GM12878 (cell line): Measurements from ENCODE around the gene CDH7. TPM values are rescaled to one million over a fixed set of nuclear protein-coding genes. Genes with fewer than 3 reads are reported as not detected.

Experiments
- ASH2L ChIP-seq: fragments of 300-600, 200-600 bp; sonication (generic); IDR thresholded peaks from 2 replicates; pipeline ENCODE4 v1.6.1; 2017; ENCODE audit warnings: low read depth, mild to moderate bottlenecking, borderline replicate concordance
- CBX5 ChIP-seq: sonication (generic); IDR thresholded peaks from 2 replicates; pipeline ENCODE4 v1.6.1; 2016; ENCODE audit warnings: low read depth, moderate library complexity, mild to moderate bottlenecking, inconsistent platforms
- JUND ChIP-seq: IDR thresholded peaks from 2 replicates; pipeline ENCODE4 v1.6.1; 2012; ENCODE audit warnings: low read depth, mild to moderate bottlenecking, low read length, improper control_type of control experiment, moderate library complexity
- MXI1 ChIP-seq: fragments of 150-350 bp; IDR thresholded peaks from 2 replicates; pipeline ENCODE4 v1.6.1; 2011; ENCODE audit warnings: low read depth, mild to moderate bottlenecking, inconsistent platforms, low read length, improper control_type of control experiment
- RAD51 ChIP-seq: fragments of 450-650 bp; IDR thresholded peaks from 2 replicates; pipeline ENCODE4 v1.6.1; 2016; ENCODE audit warnings: moderate library complexity, mild to moderate bottlenecking, inconsistent platforms
- SREBF2 ChIP-seq: IDR thresholded peaks from 2 replicates; pipeline ENCODE4 v1.6.1; 2012; ENCODE audit warnings: mild to moderate bottlenecking, low read length
- YY1 ChIP-seq: IDR thresholded peaks from 2 replicates; pipeline ENCODE4 v1.6.1; 2011; ENCODE audit warnings: low read depth, mild to moderate bottlenecking, low read length
- ZSCAN29 ChIP-seq: fragments of 450-650 bp; IDR thresholded peaks from 2 replicates; pipeline ENCODE4 v1.6.1; 2017; ENCODE audit warnings: mild to moderate bottlenecking, moderate library complexity
- polyA plus RNA-seq, 11 experiments: library from polyadenylated mRNA; depleted of rRNA in 4 of 11; unstranded in 6 of 11; stranded (reverse) in 5 of 11; fragments of >200 nt; fragmentation: Nextera tagmentation in 4 of 11; fragmentation: Illumina TruSeq in 1 of 11; extraction: Ambion mirVana in 4 of 11; extraction: Trizol in 1 of 11; gene quantifications; 1 replicate in 1 of 11; 2 replicates in 10 of 11; pipeline versions ENCODE4 v1.2.1 to v1.2.3, GENCODE V29; 2011 to 2016; ENCODE audit warnings: inconsistent platforms in 2 of 11, missing spikeins in 2 of 11, low read depth in 1 of 11
- total RNA-seq, 4 experiments: library from RNA; depleted of rRNA in 3 of 4; stranded (reverse); fragments of >200 nt in 3 of 4; fragmentation: Illumina TruSeq in 1 of 4; extraction: Trizol in 1 of 4; gene quantifications; 2 replicates each; pipeline versions ENCODE4 v1.2.1 to v1.2.3, GENCODE V29; 2013 to 2021
- TF ChIP-seq, protein P1 (sequence below): fragments of 450-650 bp; IDR thresholded peaks from 2 replicates; pipeline ENCODE4 v1.6.1; 2018; ENCODE audit warnings: borderline replicate concordance, mild to moderate bottlenecking; ENCODE audit not compliant: partially characterized antibody
- TF ChIP-seq, protein P2 (sequence below): fragments of 450-650 bp; IDR thresholded peaks from 2 replicates; pipeline ENCODE4 v1.6.1; 2017; ENCODE audit warnings: mild to moderate bottlenecking, low read depth, inconsistent platforms; ENCODE audit not compliant: poor library complexity, severe bottlenecking

CDH7 gene
- total and polyA plus RNA-seq, 10 of the 15 experiments (the other 5 are each of a cell fraction or from before 2014, with no cell fraction given), result 0.03 TPM; not detected in 9

DNA sequence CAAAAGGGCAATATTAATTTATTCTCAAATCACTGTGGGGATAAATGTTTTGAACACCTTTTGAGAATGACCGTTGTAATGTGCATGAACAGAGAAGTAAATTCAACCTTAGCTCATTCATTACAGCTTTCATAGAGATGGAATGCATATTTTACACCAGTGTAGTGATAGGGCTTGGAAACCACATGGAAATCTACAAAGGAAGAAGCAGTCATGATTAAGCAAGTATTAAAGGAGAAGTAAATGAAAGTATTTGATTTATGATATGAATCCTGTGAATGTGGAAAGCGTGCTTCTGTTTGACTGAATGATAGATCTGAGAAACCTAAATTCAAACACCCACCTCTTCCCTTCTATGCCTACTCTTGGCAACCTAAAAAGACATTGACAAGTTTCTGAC lies 64.7 kb downstream of the CDH7 start (continued):
- TF ChIP-seq ASH2L (no peak), RAD51 (no peak), YY1 (no peak), CBX5 (no peak), JUND (no peak), ZSCAN29 (no peak), MXI1 (no peak), SREBF2 (no peak)
- TF ChIP-seq, protein P1, sequence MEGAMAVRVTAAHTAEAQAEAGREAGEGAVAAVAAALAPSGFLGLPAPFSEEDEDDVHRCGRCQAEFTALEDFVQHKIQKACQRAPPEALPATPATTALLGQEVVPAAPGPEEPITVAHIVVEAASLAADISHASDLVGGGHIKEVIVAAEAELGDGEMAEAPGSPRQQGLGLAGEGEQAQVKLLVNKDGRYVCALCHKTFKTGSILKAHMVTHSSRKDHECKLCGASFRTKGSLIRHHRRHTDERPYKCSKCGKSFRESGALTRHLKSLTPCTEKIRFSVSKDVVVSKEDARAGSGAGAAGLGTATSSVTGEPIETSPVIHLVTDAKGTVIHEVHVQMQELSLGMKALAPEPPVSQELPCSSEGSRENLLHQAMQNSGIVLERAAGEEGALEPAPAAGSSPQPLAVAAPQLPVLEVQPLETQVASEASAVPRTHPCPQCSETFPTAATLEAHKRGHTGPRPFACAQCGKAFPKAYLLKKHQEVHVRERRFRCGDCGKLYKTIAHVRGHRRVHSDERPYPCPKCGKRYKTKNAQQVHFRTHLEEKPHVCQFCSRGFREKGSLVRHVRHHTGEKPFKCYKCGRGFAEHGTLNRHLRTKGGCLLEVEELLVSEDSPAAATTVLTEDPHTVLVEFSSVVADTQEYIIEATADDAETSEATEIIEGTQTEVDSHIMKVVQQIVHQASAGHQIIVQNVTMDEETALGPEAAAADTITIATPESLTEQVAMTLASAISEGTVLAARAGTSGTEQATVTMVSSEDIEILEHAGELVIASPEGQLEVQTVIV, result no peak
- TF ChIP-seq, protein P2, sequence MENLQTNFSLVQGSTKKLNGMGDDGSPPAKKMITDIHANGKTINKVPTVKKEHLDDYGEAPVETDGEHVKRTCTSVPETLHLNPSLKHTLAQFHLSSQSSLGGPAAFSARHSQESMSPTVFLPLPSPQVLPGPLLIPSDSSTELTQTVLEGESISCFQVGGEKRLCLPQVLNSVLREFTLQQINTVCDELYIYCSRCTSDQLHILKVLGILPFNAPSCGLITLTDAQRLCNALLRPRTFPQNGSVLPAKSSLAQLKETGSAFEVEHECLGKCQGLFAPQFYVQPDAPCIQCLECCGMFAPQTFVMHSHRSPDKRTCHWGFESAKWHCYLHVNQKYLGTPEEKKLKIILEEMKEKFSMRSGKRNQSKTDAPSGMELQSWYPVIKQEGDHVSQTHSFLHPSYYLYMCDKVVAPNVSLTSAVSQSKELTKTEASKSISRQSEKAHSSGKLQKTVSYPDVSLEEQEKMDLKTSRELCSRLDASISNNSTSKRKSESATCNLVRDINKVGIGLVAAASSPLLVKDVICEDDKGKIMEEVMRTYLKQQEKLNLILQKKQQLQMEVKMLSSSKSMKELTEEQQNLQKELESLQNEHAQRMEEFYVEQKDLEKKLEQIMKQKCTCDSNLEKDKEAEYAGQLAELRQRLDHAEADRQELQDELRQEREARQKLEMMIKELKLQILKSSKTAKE, result no peak
